WTC11 (cell line): Measurements from ENCODE around the gene CSPG4. TPM values are rescaled to one million over a fixed set of nuclear protein-coding genes. Genes with fewer than 3 reads are reported as not detected.
A peak's percentile ranks its signal among the peaks of the same experiment; 100 is the strongest.

Source experiments
- ATAC-seq: fragments of 200-7000 bp; cut with Tn5 transposase; 2 replicates; pipeline ENCODE4 v1.10.0; 2021; ENCODE audit warnings: mild to moderate bottlenecking, moderate library complexity
- CTCF ChIA-PET: fragments of 300-600 bp; sonication (Branson Sonifier 250); formaldehyde crosslinking; loops from one replicate; lab custom pipeline; 2021; ENCODE audit warnings: antibody characterized with exemption; lab: Charles Lee
- POLR2A ChIA-PET: fragments of 350-600 bp; sonication (Branson Sonifier 250); formaldehyde crosslinking; loops from one replicate; lab custom pipeline; 2021; ENCODE audit warnings: antibody characterized with exemption; lab: Charles Lee
- DNase-seq: peaks from one replicate; pipeline ENCODE4 v3.0.0; 2021; ENCODE audit warnings: low spot score
- H3K27ac Mint-ChIP-seq: 2 replicates; pipeline ENCODE4 v1.8.0; 2021; ENCODE audit warnings: mixed read lengths
- H3K27me3 Mint-ChIP-seq: 2 replicates; pipeline ENCODE4 v1.8.0; 2021; ENCODE audit warnings: low read depth, mild to moderate bottlenecking, moderate library complexity, mixed read lengths
- H3K36me3 Mint-ChIP-seq: 2 replicates; pipeline ENCODE4 v1.8.0; 2021; ENCODE audit warnings: mixed read lengths
- H3K4me1 Mint-ChIP-seq: 2 replicates; pipeline ENCODE4 v1.8.0; 2022; ENCODE audit warnings: mixed read lengths
- H3K4me3 Mint-ChIP-seq: 2 replicates; pipeline ENCODE4 v1.8.0; 2021; ENCODE audit warnings: mild to moderate bottlenecking, moderate library complexity, mixed read lengths
- H3K9me3 Mint-ChIP-seq: 2 replicates; pipeline ENCODE4 v1.8.0; 2021; ENCODE audit warnings: mixed read lengths
- CREM ChIP-seq: sonication (generic); formaldehyde crosslinking; IDR thresholded peaks from 2 replicates; pipeline ENCODE4 v1.8.1; 2022; ENCODE audit warnings: mild to moderate bottlenecking, missing genetic modification reagents, moderate library complexity
- ETV6 ChIP-seq: sonication (generic); formaldehyde crosslinking; IDR thresholded peaks from 2 replicates; pipeline ENCODE4 v1.8.1; 2022; ENCODE audit warnings: mild to moderate bottlenecking, missing genetic modification reagents
- FOXP1 ChIP-seq: sonication (generic); formaldehyde crosslinking; IDR thresholded peaks from 2 replicates; pipeline ENCODE4 v1.8.0; 2022; ENCODE audit warnings: missing genetic modification reagents, mild to moderate bottlenecking, moderate library complexity, borderline replicate concordance
- KAT7 ChIP-seq: sonication (generic); formaldehyde crosslinking; IDR thresholded peaks from 2 replicates; pipeline ENCODE4 v1.8.1; 2023; ENCODE audit warnings: missing genetic modification reagents, mild to moderate bottlenecking, borderline replicate concordance
- MXD4 ChIP-seq: fragments of 250-450 bp; sonication (Bioruptor Pico); IDR thresholded peaks from 2 replicates; pipeline ENCODE4 v1.8.0; 2021; ENCODE audit warnings: mild to moderate bottlenecking, moderate library complexity, borderline replicate concordance
- MYBL2 ChIP-seq: sonication (generic); formaldehyde crosslinking; IDR thresholded peaks from 2 replicates; pipeline ENCODE4 v1.8.1; 2023; ENCODE audit warnings: mild to moderate bottlenecking, moderate library complexity, missing genetic modification reagents
- NFATC4 ChIP-seq: fragments of 250-450 bp; sonication (Bioruptor Pico); IDR thresholded peaks from 2 replicates; pipeline ENCODE4 v1.9.0; 2021; ENCODE audit warnings: mild to moderate bottlenecking
- OVOL2 ChIP-seq: fragments of 250-450 bp; sonication (Bioruptor Pico); IDR thresholded peaks from 2 replicates; pipeline ENCODE4 v1.9.0; 2021; ENCODE audit warnings: mild to moderate bottlenecking, borderline replicate concordance
- RELA ChIP-seq: sonication (generic); formaldehyde crosslinking; IDR thresholded peaks from 2 replicates; pipeline ENCODE4 v1.8.1; 2022; ENCODE audit warnings: missing genetic modification reagents, mild to moderate bottlenecking, borderline replicate concordance
- RORB ChIP-seq: fragments of 250-450 bp; sonication (Bioruptor Pico); IDR thresholded peaks from 2 replicates; pipeline ENCODE4 v1.9.0; 2021; ENCODE audit warnings: mild to moderate bottlenecking
- SMAD4 ChIP-seq: sonication (generic); formaldehyde crosslinking; IDR thresholded peaks from 2 replicates; pipeline ENCODE4 v1.8.0; 2022; ENCODE audit warnings: mild to moderate bottlenecking, missing genetic modification reagents
- SOX15 ChIP-seq: fragments of 250-450 bp; sonication (Bioruptor Pico); IDR thresholded peaks from 2 replicates; pipeline ENCODE4 v1.9.0; 2021; ENCODE audit warnings: mild to moderate bottlenecking
- TP53 ChIP-seq: sonication (generic); formaldehyde crosslinking; IDR thresholded peaks from 2 replicates; pipeline ENCODE4 v1.8.1; 2023; ENCODE audit warnings: mild to moderate bottlenecking, missing genetic modification reagents
- ZBTB21 ChIP-seq: sonication (generic); formaldehyde crosslinking; IDR thresholded peaks from 2 replicates; pipeline ENCODE4 v1.8.1; 2023; ENCODE audit warnings: mild to moderate bottlenecking, missing genetic modification reagents, borderline replicate concordance
- ZNF121 ChIP-seq: sonication (generic); formaldehyde crosslinking; IDR thresholded peaks from 2 replicates; pipeline ENCODE4 v1.8.0; 2023; ENCODE audit warnings: missing genetic modification reagents
- ZNF138 ChIP-seq: sonication (generic); formaldehyde crosslinking; conservative IDR thresholded peaks from 2 replicates; pipeline ENCODE4 v1.8.1; 2022; ENCODE audit warnings: mild to moderate bottlenecking, moderate library complexity, missing genetic modification reagents
- ZNF219 ChIP-seq: sonication (generic); formaldehyde crosslinking; IDR thresholded peaks from 2 replicates; pipeline ENCODE4 v1.8.0; 2023; ENCODE audit warnings: missing genetic modification reagents, mild to moderate bottlenecking, borderline replicate concordance
- ZNF317 ChIP-seq: sonication (generic); formaldehyde crosslinking; IDR thresholded peaks from 2 replicates; pipeline ENCODE4 v1.8.1; 2023; ENCODE audit warnings: low read depth, mild to moderate bottlenecking, moderate library complexity, missing genetic modification reagents, borderline replicate concordance
- ZNF396 ChIP-seq: fragments of 250-450 bp; sonication (Bioruptor Pico); IDR thresholded peaks from 2 replicates; pipeline ENCODE4 v1.8.0; 2021; ENCODE audit warnings: mild to moderate bottlenecking, moderate library complexity, borderline replicate concordance
- total RNA-seq: library from RNA; stranded (reverse); gene quantifications from 3 replicates; pipeline ENCODE4 v1.2.3, GENCODE V29; 2021
- TF ChIP-seq, protein P1 (sequence below): fragments of 250-450 bp; sonication (Bioruptor Pico); IDR thresholded peaks from 2 replicates; pipeline ENCODE4 v1.9.0; 2021; ENCODE audit warnings: moderate library complexity, mild to moderate bottlenecking, inconsistent platforms, borderline replicate concordance
- TF ChIP-seq, protein P2 (sequence below): sonication (generic); formaldehyde crosslinking; IDR thresholded peaks from 2 replicates; pipeline ENCODE4 v1.8.1; 2023; ENCODE audit warnings: mild to moderate bottlenecking, missing genetic modification reagents, borderline replicate concordance
- TF ChIP-seq, protein P3 (sequence below): sonication (generic); formaldehyde crosslinking; IDR thresholded peaks from 2 replicates; pipeline ENCODE4 v1.8.1; 2022; ENCODE audit warnings: low read depth, missing genetic modification reagents, borderline replicate concordance
- TF ChIP-seq, protein P4 (sequence below): sonication (generic); formaldehyde crosslinking; IDR thresholded peaks from 2 replicates; pipeline ENCODE4 v1.8.0; 2022; ENCODE audit warnings: missing genetic modification reagents

CSPG4 gene
- total RNA-seq, 1 experiment from 2014 or later: 2.9 TPM

DNA sequence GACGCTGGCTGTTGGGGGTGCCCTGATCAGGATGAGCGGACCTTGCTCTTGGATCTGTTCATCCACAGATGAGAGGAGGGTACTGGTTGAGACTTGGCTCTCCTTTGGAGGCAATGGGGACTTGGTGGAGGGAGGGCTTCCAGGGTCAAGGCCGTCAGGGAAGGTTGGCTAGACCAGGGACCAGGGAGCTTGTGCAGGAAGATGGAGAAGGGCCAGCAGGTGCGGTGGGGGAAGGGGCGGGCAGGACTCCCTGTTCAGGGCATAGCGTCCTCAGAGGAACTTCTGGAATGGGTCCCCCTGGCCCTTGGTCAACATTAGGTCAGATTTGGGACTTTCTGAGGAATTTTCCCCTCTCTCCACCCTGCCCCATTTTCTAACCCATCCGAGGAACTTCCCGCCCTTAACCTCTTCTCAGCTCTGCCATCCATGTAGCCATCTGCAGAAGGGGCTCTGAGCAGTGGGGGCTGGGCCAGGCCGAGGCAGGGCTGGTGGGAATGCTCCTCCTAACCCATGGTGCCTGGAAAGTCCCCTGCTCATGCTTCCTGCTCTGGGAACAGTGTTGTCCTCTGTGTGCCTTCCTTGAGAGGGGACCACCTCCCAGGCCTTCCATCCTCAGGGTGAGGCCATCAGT, 53.4 kb downstream of the CSPG4 start:
- POLR2A ChIA-PET: no interaction called here
- Mint-ChIP-seq H3K9me3 (no peaks in the 10 kb centered on the region), H3K27me3 (no peaks in the 10 kb centered on the region), H3K36me3 (peaks cover 10% of the 10 kb centered on the region; the same call in 1 of the 2 replicates)
- no peak for ATAC-seq
- TF ChIP-seq NFATC4 (CRISPR knock-in tag): no peak
- TF ChIP-seq MXD4 (CRISPR knock-in tag): no peak
- TF ChIP-seq ZNF121 (CRISPR knock-in tag): no peak
- TF ChIP-seq, protein P1, sequence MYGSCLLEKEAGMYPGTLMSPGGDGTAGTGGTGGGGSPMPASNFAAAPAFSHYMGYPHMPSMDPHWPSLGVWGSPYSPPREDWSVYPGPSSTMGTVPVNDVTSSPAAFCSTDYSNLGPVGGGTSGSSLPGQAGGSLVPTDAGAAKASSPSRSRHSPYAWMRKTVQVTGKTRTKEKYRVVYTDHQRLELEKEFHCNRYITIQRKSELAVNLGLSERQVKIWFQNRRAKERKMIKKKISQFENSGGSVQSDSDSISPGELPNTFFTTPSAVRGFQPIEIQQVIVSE (CRISPR knock-in tag): no peak
- no peak for TF ChIP-seq SMAD4 (CRISPR knock-in tag)
- TF ChIP-seq TP53 (CRISPR knock-in tag): no peak
- no peak for TF ChIP-seq ETV6 (CRISPR knock-in tag)
- no peak for TF ChIP-seq ZNF138 (CRISPR knock-in tag)
- TF ChIP-seq, all 79 proteins: peak for 0
- CTCF ChIA-PET: no interaction called here
- Mint-ChIP-seq H3K4me3 (no peak overlapping the region), H3K27ac (peak overlapping the region; percentile 53; the same call in 1 of the 2 replicates), H3K4me1 (no peaks in the 10 kb centered on the region)
- no peak for DNase-seq

DNA sequence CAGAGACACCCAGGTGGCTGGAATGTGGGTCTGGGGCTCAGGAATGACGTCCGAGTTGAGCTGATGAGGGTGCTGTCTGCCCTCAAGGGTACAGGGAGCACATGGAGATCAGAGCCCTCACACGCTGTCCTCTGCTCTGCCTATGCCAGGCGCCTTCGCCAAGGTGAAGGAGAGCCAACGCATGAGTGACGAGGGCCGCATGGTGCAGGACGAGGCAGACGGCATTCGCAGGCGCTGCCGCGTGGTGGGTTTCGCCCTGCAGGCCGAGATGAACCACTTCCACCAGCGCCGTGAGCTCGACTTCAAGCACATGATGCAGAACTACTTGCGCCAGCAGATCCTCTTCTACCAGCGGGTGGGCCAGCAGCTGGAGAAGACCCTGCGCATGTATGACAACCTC, 55.8 kb downstream of the CSPG4 start:
- ATAC-seq (no peak), DNase-seq (no peak)
- POLR2A ChIA-PET: no interaction called here
- TF ChIP-seq OVOL2 (CRISPR knock-in tag): no peak
- no peak for TF ChIP-seq ZNF219 (CRISPR knock-in tag)
- TF ChIP-seq RELA (CRISPR knock-in tag): no peak
- TF ChIP-seq CREM (CRISPR knock-in tag): no peak
- TF ChIP-seq KAT7 (CRISPR knock-in tag): no peak
- Mint-ChIP-seq H3K27me3 (no peaks in the 10 kb centered on the region), H3K36me3 (peaks cover 10% of the 10 kb centered on the region; the same call in 1 of the 2 replicates), H3K4me1 (peaks cover 16% of the 10 kb centered on the region), H3K4me3 (no peak overlapping the region), H3K27ac (peak overlapping the region; percentile 43), H3K9me3 (no peaks in the 10 kb centered on the region)
- CTCF ChIA-PET: no interaction called here

DNA sequence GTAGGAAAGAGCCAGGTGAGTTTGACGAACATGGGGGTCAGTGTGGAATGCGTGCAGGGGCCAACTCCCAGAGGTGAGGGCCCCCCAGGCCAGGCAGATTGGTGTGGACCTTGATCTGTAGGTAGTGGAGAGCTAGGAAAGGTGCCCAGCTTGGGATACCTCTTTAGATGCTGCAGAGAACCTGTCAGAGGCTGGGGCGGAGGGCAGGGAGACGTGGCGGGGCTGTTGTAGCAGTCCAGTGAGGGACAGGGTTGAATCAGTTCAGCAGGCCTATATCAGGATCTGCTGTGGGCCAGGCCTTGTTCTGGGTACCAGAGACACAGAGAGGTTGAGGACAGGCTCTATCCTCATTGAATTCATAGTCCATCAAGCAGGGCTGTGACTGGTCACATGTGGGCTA, 56.3 kb downstream of the CSPG4 start:
- H3K9me3 Mint-ChIP-seq: no peaks in the 10 kb centered on the region
- H3K4me3 Mint-ChIP-seq: no peak overlapping the region
- DNase-seq (no peak), ATAC-seq (no peak)
- no peaks in the 10 kb centered on the region for H3K27me3 Mint-ChIP-seq
- H3K27ac Mint-ChIP-seq: peak overlapping the region; percentile 43
- peaks cover 10% of the 10 kb centered on the region; the same call in 1 of the 2 replicates for H3K36me3 Mint-ChIP-seq
- H3K4me1 Mint-ChIP-seq: peaks cover 21% of the 10 kb centered on the region
- CTCF ChIA-PET: no interaction called here
- POLR2A ChIA-PET: no interaction called here
- no peak for TF ChIP-seq ZNF317 (CRISPR knock-in tag)
- no peak for TF ChIP-seq ZBTB21 (CRISPR knock-in tag)
- TF ChIP-seq NFATC4 (CRISPR knock-in tag): no peak
- no peak for TF ChIP-seq SOX15 (CRISPR knock-in tag)
- TF ChIP-seq FOXP1 (CRISPR knock-in tag): no peak
- no peak for TF ChIP-seq ZNF396
- TF ChIP-seq, protein P2, sequence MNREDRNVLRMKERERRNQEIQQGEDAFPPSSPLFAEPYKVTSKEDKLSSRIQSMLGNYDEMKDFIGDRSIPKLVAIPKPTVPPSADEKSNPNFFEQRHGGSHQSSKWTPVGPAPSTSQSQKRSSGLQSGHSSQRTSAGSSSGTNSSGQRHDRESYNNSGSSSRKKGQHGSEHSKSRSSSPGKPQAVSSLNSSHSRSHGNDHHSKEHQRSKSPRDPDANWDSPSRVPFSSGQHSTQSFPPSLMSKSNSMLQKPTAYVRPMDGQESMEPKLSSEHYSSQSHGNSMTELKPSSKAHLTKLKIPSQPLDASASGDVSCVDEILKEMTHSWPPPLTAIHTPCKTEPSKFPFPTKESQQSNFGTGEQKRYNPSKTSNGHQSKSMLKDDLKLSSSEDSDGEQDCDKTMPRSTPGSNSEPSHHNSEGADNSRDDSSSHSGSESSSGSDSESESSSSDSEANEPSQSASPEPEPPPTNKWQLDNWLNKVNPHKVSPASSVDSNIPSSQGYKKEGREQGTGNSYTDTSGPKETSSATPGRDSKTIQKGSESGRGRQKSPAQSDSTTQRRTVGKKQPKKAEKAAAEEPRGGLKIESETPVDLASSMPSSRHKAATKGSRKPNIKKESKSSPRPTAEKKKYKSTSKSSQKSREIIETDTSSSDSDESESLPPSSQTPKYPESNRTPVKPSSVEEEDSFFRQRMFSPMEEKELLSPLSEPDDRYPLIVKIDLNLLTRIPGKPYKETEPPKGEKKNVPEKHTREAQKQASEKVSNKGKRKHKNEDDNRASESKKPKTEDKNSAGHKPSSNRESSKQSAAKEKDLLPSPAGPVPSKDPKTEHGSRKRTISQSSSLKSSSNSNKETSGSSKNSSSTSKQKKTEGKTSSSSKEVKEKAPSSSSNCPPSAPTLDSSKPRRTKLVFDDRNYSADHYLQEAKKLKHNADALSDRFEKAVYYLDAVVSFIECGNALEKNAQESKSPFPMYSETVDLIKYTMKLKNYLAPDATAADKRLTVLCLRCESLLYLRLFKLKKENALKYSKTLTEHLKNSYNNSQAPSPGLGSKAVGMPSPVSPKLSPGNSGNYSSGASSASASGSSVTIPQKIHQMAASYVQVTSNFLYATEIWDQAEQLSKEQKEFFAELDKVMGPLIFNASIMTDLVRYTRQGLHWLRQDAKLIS (CRISPR knock-in tag): no peak
- TF ChIP-seq RORB (CRISPR knock-in tag): no peak
- no peak for TF ChIP-seq MXD4 (CRISPR knock-in tag)
- TF ChIP-seq MYBL2 (CRISPR knock-in tag): no peak
- TF ChIP-seq, protein P3, sequence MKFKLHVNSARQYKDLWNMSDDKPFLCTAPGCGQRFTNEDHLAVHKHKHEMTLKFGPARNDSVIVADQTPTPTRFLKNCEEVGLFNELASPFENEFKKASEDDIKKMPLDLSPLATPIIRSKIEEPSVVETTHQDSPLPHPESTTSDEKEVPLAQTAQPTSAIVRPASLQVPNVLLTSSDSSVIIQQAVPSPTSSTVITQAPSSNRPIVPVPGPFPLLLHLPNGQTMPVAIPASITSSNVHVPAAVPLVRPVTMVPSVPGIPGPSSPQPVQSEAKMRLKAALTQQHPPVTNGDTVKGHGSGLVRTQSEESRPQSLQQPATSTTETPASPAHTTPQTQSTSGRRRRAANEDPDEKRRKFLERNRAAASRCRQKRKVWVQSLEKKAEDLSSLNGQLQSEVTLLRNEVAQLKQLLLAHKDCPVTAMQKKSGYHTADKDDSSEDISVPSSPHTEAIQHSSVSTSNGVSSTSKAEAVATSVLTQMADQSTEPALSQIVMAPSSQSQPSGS (CRISPR knock-in tag): no peak
- TF ChIP-seq, protein P4, sequence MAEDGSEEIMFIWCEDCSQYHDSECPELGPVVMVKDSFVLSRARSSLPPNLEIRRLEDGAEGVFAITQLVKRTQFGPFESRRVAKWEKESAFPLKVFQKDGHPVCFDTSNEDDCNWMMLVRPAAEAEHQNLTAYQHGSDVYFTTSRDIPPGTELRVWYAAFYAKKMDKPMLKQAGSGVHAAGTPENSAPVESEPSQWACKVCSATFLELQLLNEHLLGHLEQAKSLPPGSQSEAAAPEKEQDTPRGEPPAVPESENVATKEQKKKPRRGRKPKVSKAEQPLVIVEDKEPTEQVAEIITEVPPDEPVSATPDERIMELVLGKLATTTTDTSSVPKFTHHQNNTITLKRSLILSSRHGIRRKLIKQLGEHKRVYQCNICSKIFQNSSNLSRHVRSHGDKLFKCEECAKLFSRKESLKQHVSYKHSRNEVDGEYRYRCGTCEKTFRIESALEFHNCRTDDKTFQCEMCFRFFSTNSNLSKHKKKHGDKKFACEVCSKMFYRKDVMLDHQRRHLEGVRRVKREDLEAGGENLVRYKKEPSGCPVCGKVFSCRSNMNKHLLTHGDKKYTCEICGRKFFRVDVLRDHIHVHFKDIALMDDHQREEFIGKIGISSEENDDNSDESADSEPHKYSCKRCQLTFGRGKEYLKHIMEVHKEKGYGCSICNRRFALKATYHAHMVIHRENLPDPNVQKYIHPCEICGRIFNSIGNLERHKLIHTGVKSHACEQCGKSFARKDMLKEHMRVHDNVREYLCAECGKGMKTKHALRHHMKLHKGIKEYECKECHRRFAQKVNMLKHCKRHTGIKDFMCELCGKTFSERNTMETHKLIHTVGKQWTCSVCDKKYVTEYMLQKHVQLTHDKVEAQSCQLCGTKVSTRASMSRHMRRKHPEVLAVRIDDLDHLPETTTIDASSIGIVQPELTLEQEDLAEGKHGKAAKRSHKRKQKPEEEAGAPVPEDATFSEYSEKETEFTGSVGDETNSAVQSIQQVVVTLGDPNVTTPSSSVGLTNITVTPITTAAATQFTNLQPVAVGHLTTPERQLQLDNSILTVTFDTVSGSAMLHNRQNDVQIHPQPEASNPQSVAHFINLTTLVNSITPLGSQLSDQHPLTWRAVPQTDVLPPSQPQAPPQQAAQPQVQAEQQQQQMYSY (CRISPR knock-in tag): no peak
